ACC112 (cell line): ENCODE data around the gene HAGHL.

Experiments
- H2AFZ ChIP-seq: fragments of 200-600 bp; sonication (generic); one replicate; pipeline ENCODE4 v1.6.0; 2017; ENCODE audit warnings: antibody characterized with exemption, low read length; ENCODE audit not compliant: unreplicated experiment
- H3K27ac ChIP-seq: fragments of 200-600 bp; sonication (generic); 2 replicates; pipeline ENCODE4 v1.5.1; 2014; ENCODE audit warnings: low read depth, mild to moderate bottlenecking, antibody characterized with exemption, low read length, moderate library complexity
- H3K27me3 ChIP-seq: fragments of 200-600 bp; sonication (generic); 2 replicates; pipeline ENCODE4 v1.6.1; 2014; ENCODE audit warnings: mild to moderate bottlenecking, antibody characterized with exemption, low read length, moderate library complexity, mixed read lengths; ENCODE audit not compliant: insufficient read depth
- H3K36me3 ChIP-seq: fragments of 200-600 bp; sonication (generic); 2 replicates; pipeline ENCODE4 v1.6.1; 2016; ENCODE audit warnings: mild to moderate bottlenecking, antibody characterized with exemption, low read length, moderate library complexity, mixed read lengths; ENCODE audit not compliant: insufficient read depth
- H3K4me1 ChIP-seq: fragments of 200-600 bp; sonication (generic); one replicate; pipeline ENCODE4 v1.6.1; 2016; ENCODE audit warnings: low read length, mixed read lengths; ENCODE audit not compliant: insufficient read depth, unreplicated experiment, control insufficient read depth
- H3K4me3 ChIP-seq: fragments of 200-600 bp; sonication (generic); 2 replicates; pipeline ENCODE4 v1.5.1; 2014; ENCODE audit warnings: mild to moderate bottlenecking, low read depth, low read length
- H3K79me2 ChIP-seq: fragments of 200-600 bp; sonication (generic); one replicate; pipeline ENCODE4 v1.6.0; 2016; ENCODE audit warnings: low read length; ENCODE audit not compliant: control insufficient read depth, unreplicated experiment, insufficient read depth

The HAGHL gene

GRCh38 chr16:717450-718245, 9.3 kb upstream of the HAGHL start:
- H2AFZ ChIP-seq, result no peak overlapping the region
- H3K36me3 ChIP-seq, result no peaks in the 10 kb centered on the region
- no peaks in the 10 kb centered on the region for H3K79me2 ChIP-seq
- H3K27ac ChIP-seq, result no peak overlapping the region
- H3K4me1 ChIP-seq, result peaks cover 17% of the 10 kb centered on the region
- no peaks in the 10 kb centered on the region for H3K27me3 ChIP-seq
- H3K4me3 ChIP-seq, result no peak overlapping the region

DNA sequence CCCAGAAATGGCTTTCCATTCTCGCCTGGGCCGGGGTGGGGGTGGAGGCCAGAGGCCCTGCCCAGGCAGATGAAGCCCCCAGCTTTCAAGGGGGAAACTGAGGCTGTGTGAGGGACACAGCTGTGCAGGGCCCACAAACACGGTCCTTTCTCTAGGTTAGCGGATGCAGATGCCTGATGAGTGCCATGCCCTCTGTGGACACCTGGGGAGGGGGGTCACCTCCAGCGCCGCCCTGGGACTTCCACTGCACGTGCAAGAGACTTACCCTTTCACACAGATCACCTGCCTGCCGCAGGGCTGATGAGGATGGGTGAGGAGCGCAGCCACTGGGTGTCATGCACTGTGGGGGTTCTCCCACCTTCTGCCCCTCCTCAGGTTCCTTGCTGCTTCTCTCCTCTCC, 8.5 kb upstream of the HAGHL start:
- no peak overlapping the region for H3K4me3 ChIP-seq
- H3K79me2 ChIP-seq, result no peaks in the 10 kb centered on the region
- H3K27ac ChIP-seq, result no peak overlapping the region
- no peaks in the 10 kb centered on the region for H3K36me3 ChIP-seq
- H2AFZ ChIP-seq, result no peak overlapping the region
- peaks cover 17% of the 10 kb centered on the region for H3K4me1 ChIP-seq
- no peaks in the 10 kb centered on the region for H3K27me3 ChIP-seq

DNA sequence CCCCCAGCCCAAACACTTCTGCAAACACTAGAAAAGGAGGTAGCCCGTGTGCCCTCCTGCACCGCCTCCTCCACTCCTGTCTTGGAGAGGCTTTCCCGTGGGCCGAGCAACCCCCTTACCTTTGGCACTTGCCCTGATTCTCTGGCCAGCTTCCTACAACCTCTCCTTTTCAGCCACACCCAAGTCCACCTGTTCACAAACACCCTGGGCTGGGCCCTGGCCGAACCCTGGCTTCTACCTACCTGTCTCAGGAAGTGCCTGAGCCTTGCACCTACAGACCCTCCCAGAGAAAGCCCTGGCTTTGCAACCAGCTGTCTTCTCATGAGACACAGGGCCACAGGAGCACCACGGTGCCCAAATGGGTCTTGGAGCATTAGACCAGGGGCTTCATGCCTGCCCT, 8.0 kb upstream of the HAGHL start:
- no peaks in the 10 kb centered on the region for H3K27me3 ChIP-seq
- H3K4me1 ChIP-seq, result peaks cover 17% of the 10 kb centered on the region
- H3K79me2 ChIP-seq, result no peaks in the 10 kb centered on the region
- H2AFZ ChIP-seq, result no peak overlapping the region
- H3K4me3 ChIP-seq, result no peak overlapping the region; the same call in 1 of the 2 replicates
- no peak overlapping the region for H3K27ac ChIP-seq
- H3K36me3 ChIP-seq, result no peaks in the 10 kb centered on the region

DNA sequence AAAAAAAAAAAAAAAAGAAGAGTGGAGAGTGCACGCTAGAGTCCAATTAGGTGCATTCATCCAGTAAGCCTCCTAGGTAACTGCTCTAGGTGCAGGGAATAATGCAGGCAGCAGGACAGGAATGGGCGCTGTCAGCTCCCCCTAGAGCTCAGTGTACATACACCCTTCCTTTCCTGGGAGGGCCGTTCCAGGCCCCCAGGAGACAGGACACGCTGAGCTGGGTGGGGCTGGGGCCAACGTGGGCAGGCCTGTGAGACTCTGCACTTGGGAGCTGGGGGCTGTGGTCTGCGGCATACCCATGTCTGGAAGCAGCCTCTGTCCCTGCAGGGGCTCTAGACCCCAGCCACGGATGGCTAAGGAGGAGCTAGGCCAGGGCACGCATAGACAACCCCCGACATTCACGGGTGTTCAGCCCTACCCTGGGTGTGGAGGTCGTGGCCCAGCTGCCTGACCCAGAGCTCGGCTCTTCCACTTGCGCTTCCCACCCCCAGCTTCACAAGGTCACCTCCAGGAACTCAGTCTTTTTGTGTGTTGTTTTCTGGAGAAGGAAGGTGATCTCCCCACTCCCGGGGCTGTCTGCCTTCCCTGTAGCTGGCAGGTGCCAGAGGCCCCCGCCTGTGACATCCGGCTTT, 7.0 kb upstream of the HAGHL start:
- H3K27ac ChIP-seq, result peak overlapping the region; percentile 57
- H3K36me3 ChIP-seq, result no peaks in the 10 kb centered on the region
- no peak overlapping the region for H2AFZ ChIP-seq
- no peaks in the 10 kb centered on the region for H3K79me2 ChIP-seq
- H3K4me1 ChIP-seq, result peaks cover 13% of the 10 kb centered on the region
- H3K4me3 ChIP-seq, result peak overlapping the region; percentile 84
- H3K27me3 ChIP-seq, result no peaks in the 10 kb centered on the region

GRCh38 chr16:720447-720989, 6.4 kb upstream of the HAGHL start:
- Histone ChIP-seq H3K79me2 (no peaks in the 10 kb centered on the region), H3K27ac (peak overlapping the region; percentile 57), H3K36me3 (no peaks in the 10 kb centered on the region), H3K27me3 (no peaks in the 10 kb centered on the region), H2AFZ (peak overlapping the region; percentile 34), H3K4me3 (peak overlapping the region; percentile 84), H3K4me1 (peaks cover 13% of the 10 kb centered on the region)

DNA sequence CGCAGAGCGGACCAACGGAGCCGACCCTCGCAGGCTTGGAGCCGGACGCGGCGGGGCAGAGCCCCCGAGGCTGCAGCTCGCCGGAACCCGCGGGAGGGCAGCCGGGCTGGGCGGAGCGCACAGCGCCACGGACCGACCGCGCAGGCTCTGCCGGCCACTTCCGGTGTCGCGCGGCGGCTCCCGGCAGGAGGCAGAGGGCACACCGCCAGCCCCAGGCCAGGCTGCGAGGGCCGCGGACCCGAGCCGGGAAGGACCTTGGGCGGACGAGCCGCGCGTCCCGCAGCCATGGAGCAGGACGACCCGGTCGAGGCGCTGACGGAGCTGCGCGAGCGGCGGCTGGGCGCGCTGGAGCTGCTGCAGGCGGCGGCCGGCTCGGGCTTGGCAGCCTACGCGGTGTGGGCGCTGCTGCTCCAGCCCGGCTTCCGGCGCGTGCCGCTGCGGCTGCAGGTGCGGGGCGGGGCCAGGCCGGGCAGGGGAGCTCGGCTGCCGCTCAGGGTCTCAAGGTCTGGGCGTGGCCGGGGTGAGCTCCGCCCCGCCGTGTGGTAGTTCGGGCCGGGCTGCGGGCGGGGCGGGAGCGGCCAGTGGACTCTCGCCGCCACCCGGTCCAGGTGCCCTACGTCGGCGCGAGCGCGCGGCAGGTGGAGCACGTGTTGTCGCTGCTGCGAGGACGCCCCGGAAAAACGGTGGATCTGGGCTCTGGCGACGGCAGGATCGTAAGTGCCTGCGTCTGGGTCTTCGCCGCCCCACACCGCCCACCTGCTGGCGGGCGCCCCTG, 5.7 kb upstream of the HAGHL start, which contains the start of gene ANTKMT:
Gene ANTKMT (plus strand): TSS at position 157 of the 775 bp plus-strand sequence. CDS start 129 bp downstream, at position 286.
- Histone ChIP-seq H3K79me2 (no peaks in the 10 kb centered on the region), H3K36me3 (no peaks in the 10 kb centered on the region), H3K4me3 (peak within 1 kb of the TSS; percentile 84), H2AFZ (peak within 1 kb of the TSS; percentile 34), H3K27me3 (no peaks in the 10 kb centered on the region), H3K27ac (peak within 1 kb of the TSS; percentile 57), H3K4me1 (peaks cover 13% of the 10 kb centered on the region)

DNA sequence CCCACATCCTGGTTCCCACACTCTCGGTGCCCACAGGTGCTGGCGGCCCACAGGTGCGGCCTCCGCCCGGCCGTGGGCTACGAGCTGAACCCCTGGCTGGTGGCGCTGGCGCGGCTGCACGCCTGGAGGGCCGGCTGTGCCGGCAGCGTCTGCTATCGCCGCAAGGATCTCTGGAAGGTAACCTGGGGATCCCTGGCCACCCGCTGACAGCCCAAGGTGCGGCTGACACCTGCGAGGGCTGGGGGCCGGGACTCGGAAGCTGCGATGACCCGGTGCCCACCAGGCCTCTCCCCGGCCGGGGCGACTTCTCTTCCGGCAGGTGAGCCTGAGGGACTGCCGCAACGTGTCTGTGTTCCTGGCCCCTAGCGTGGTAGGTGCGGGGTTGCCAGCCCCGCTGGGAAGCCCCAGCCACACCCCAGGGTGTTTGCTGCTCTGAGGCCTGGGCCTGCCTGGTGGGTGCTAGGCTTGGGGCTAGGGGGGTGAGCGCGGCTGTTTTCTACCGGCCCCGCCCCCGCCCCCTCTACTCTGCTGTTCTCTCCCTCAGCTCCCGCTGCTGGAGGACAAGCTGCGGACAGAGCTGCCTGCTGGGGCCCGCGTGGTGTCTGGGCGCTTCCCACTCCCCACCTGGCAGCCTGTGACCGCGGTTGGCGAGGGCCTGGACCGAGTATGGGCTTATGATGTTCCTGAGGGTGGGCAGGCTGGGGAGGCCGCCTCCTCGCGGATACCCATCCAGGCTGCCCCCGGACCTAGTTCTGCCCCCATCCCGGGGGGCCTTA, 5.0 kb upstream of the HAGHL start:
- H3K79me2 ChIP-seq, result no peaks in the 10 kb centered on the region
- no peak overlapping the region for H2AFZ ChIP-seq
- H3K27ac ChIP-seq, result no peak overlapping the region
- H3K4me1 ChIP-seq, result peaks cover 13% of the 10 kb centered on the region
- no peaks in the 10 kb centered on the region for H3K36me3 ChIP-seq
- peak overlapping the region; percentile 84 for H3K4me3 ChIP-seq
- H3K27me3 ChIP-seq, result no peaks in the 10 kb centered on the region

- Histone ChIP-seq H3K27ac (no peak overlapping the region), H3K4me1 (peaks cover 13% of the 10 kb centered on the region), H3K79me2 (no peaks in the 10 kb centered on the region), H3K27me3 (no peaks in the 10 kb centered on the region), H3K36me3 (no peaks in the 10 kb centered on the region), H3K4me3 (no peak overlapping the region), H2AFZ (no peak overlapping the region)
These were observed 3.9 kb upstream of the HAGHL start for GRCh38 chr16:722835-723633.

GRCh38 chr16:723695-724094, 3.2 kb upstream of the HAGHL start:
- no peaks in the 10 kb centered on the region for H3K27me3 ChIP-seq
- H2AFZ ChIP-seq, result no peak overlapping the region
- H3K79me2 ChIP-seq, result no peaks in the 10 kb centered on the region
- peaks cover 13% of the 10 kb centered on the region for H3K4me1 ChIP-seq
- no peak overlapping the region for H3K27ac ChIP-seq
- H3K4me3 ChIP-seq, result no peak overlapping the region
- no peaks in the 10 kb centered on the region for H3K36me3 ChIP-seq
